ENCODE data around the gene ZBP1. TPM values are rescaled to one million over a fixed set of nuclear protein-coding genes. Genes with fewer than 3 reads are reported as not detected.

The ZBP1 gene
- total RNA-seq, 2 donors from 2014 or later: 4.1 to 6.1 TPM

GRCh38 chr20:57666834-57667157, 46.6 kb upstream of the ZBP1 start:
- Histone ChIP-seq H3K27me3 (replicated peaks; ENCODE audit: insufficient read depth) (no peaks in the 10 kb centered on the region), H3K27ac (peak overlapping the region; percentile 31 to 66), H3K9me3 (no peaks in the 10 kb centered on the region), H3K4me1 (ENCODE audit: control insufficient read depth in 1 of 2, low read depth in 2 of 2) (peaks cover 24 to 90% of the 10 kb centered on the region in 2 donors), H3K4me3 (no peak overlapping the region), H3K36me3 (no peaks in the 10 kb centered on the region)
- ATAC-seq (ENCODE audit: insufficient number of reproducible peaks, low FRiP score, low read depth) (no peak), DNase-seq (ENCODE audit: low spot score) (no peak)
- no peak for TF ChIP-seq CTCF (IDR thresholded peaks at IDR 0.05)

GRCh38 chr20:57666106-57666833, 46.0 kb upstream of the ZBP1 start:
- DNase-seq (ENCODE audit: low spot score): no peak
- no peak for ATAC-seq (ENCODE audit: insufficient number of reproducible peaks, low FRiP score, low read depth)
- TF ChIP-seq CTCF (IDR thresholded peaks at IDR 0.05): no peak
- no peaks in the 10 kb centered on the region for H3K36me3 ChIP-seq
- H3K27ac ChIP-seq: peak overlapping the region; percentile 31 to 66
- no peak overlapping the region for H3K4me3 ChIP-seq
- peaks cover 27 to 90% of the 10 kb centered on the region in 2 donors for H3K4me1 ChIP-seq (ENCODE audit: control insufficient read depth in 1 of 2, low read depth in 2 of 2)
- H3K9me3 ChIP-seq: no peaks in the 10 kb centered on the region
- H3K27me3 ChIP-seq (replicated peaks; ENCODE audit: insufficient read depth): no peaks in the 10 kb centered on the region

GRCh38 chr20:57665589-57665971, 45.4 kb upstream of the ZBP1 start:
- H3K4me1 ChIP-seq (ENCODE audit: control insufficient read depth in 1 of 2, low read depth in 2 of 2): peaks cover 29 to 90% of the 10 kb centered on the region in 2 donors
- DNase-seq (ENCODE audit: low spot score) (no peak), ATAC-seq (ENCODE audit: insufficient number of reproducible peaks, low FRiP score, low read depth) (no peak)

GRCh38 chr20:57664924-57665588, 44.8 kb upstream of the ZBP1 start:
- ATAC-seq (ENCODE audit: insufficient number of reproducible peaks, low FRiP score, low read depth): no peak
- no peak for TF ChIP-seq CTCF (IDR thresholded peaks at IDR 0.05)
- no peak for DNase-seq (ENCODE audit: low spot score)
- Histone ChIP-seq H3K27ac (peak overlapping the region in 1 of 2 donors; percentile 66), H3K9me3 (no peaks in the 10 kb centered on the region), H3K36me3 (no peaks in the 10 kb centered on the region), H3K4me1 (ENCODE audit: control insufficient read depth in 1 of 2, low read depth in 2 of 2) (peaks cover 29 to 90% of the 10 kb centered on the region in 2 donors), H3K4me3 (no peak overlapping the region), H3K27me3 (replicated peaks; ENCODE audit: insufficient read depth) (no peaks in the 10 kb centered on the region)

More at GRCh38 chr20:57665589-57665971, 45.4 kb upstream of the ZBP1 start:
- no peaks in the 10 kb centered on the region for H3K36me3 ChIP-seq
- no peaks in the 10 kb centered on the region for H3K9me3 ChIP-seq
- no peaks in the 10 kb centered on the region for H3K27me3 ChIP-seq (replicated peaks; ENCODE audit: insufficient read depth)
- no peak for TF ChIP-seq CTCF (IDR thresholded peaks at IDR 0.05)
- H3K27ac ChIP-seq: peak overlapping the region in 1 of 2 donors; percentile 66
- no peak overlapping the region for H3K4me3 ChIP-seq

GRCh38 chr20:57664476-57664875, 44.2 kb upstream of the ZBP1 start:
- DNase-seq (ENCODE audit: low spot score) (no peak), ATAC-seq (ENCODE audit: insufficient number of reproducible peaks, low FRiP score, low read depth) (peak; percentile 5)
- H3K36me3 ChIP-seq: peaks cover 5% of the 10 kb centered on the region
- H3K27ac ChIP-seq: peak overlapping the region in 1 of 2 donors; percentile 32
- H3K27me3 ChIP-seq (replicated peaks; ENCODE audit: insufficient read depth): no peaks in the 10 kb centered on the region
- no peak for TF ChIP-seq CTCF (IDR thresholded peaks at IDR 0.05)
- peaks cover 29 to 92% of the 10 kb centered on the region in 2 donors for H3K4me1 ChIP-seq (ENCODE audit: control insufficient read depth in 1 of 2, low read depth in 2 of 2)
- no peak overlapping the region for H3K4me3 ChIP-seq
- no peaks in the 10 kb centered on the region for H3K9me3 ChIP-seq
